Measurements from ENCODE around the gene ZIM2.

Gene ZIM2

GRCh38 chr19:56838024-56838908, 2.3 kb downstream of the ZIM2 start:
- H3K4me3 ChIP-seq (ENCODE audit: low read length): no peak overlapping the region

DNA sequence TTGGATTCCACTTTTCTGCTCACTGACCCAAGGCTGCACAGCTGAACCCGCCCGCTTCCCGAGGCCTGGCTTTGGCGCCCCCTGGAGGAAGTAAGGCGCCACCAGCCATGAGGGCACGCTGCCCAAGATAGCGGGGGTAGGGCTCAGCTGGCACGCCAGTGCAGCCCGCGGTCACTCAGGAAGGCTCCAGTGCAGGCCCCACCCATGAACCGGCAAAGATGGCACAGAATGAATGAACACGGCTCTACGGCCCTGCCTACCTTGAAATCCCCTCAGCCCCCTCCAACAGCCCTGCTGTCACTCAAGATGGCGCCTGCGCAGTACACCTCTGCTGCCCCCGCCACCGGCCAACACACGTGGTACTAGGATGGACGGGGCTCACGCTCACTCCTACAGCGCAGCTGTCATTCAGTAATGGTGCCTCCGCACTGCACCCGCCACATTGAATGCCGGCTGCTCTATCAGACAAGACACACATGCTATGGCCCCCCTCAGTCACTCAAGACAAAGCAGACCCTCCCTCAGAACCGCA, 3.0 kb downstream of the ZIM2 start:
- H3K27ac ChIP-seq (ENCODE audit: low read length): no peak overlapping the region

More at GRCh38 chr19:56838024-56838908, 2.3 kb downstream of the ZIM2 start:
- H3K9me3 ChIP-seq (ENCODE audit: insufficient read depth, low read depth, low read length): peaks cover 96% of the 10 kb centered on the region
- H3K9ac ChIP-seq (ENCODE audit: low read depth, low read length): no peak overlapping the region
- H3K4me1 ChIP-seq (ENCODE audit: insufficient read depth, low read length): no peaks in the 10 kb centered on the region
- no peak overlapping the region for H3K27ac ChIP-seq (ENCODE audit: low read length)
- H3K27me3 ChIP-seq (ENCODE audit: insufficient read depth, low read length): no peaks in the 10 kb centered on the region
- no peaks in the 10 kb centered on the region for H3K36me3 ChIP-seq (ENCODE audit: insufficient read depth, low read depth, low read length)

DNA sequence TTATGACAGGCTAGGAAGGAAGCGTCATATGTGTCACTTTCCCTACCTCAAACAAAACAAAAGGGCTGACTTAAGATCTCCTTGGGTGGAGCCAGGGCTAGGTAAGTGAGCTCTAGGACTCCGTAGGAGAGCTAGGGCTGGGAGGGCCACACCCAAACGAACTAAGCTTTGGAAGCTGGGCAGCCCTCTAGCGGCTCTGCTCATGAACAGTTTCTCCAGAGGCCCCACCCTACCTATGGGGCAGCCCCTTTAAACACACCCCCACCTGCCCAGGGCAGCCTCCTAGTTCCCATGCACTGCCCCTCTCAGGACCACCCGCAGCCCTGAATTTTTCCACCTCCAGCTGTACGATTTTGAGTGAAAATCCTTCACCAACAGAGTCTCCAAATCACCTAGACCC, 3.5 kb downstream of the ZIM2 start:
- H3K4me3 ChIP-seq (ENCODE audit: low read length): no peak overlapping the region
- no peak overlapping the region for H3K27ac ChIP-seq (ENCODE audit: low read length)
- no peaks in the 10 kb centered on the region for H3K36me3 ChIP-seq (ENCODE audit: insufficient read depth, low read depth, low read length)
- H3K9me3 ChIP-seq (ENCODE audit: insufficient read depth, low read depth, low read length): peaks cover 96% of the 10 kb centered on the region
- no peaks in the 10 kb centered on the region for H3K27me3 ChIP-seq (ENCODE audit: insufficient read depth, low read length)
- no peak overlapping the region for H3K9ac ChIP-seq (ENCODE audit: low read depth, low read length)
- no peaks in the 10 kb centered on the region for H3K4me1 ChIP-seq (ENCODE audit: insufficient read depth, low read length)

More for the DNA sequence above, 3.0 kb downstream of the ZIM2 start:
- Histone ChIP-seq H3K4me3 (ENCODE audit: low read length) (no peak overlapping the region), H3K27me3 (ENCODE audit: insufficient read depth, low read length) (no peaks in the 10 kb centered on the region), H3K9me3 (ENCODE audit: insufficient read depth, low read depth, low read length) (peaks cover 96% of the 10 kb centered on the region), H3K9ac (ENCODE audit: low read depth, low read length) (no peak overlapping the region), H3K4me1 (ENCODE audit: insufficient read depth, low read length) (no peaks in the 10 kb centered on the region), H3K36me3 (ENCODE audit: insufficient read depth, low read depth, low read length) (no peaks in the 10 kb centered on the region)

- Histone ChIP-seq H3K27ac (ENCODE audit: low read length) (no peak overlapping the region), H3K9me3 (ENCODE audit: insufficient read depth, low read depth, low read length) (peaks cover 96% of the 10 kb centered on the region), H3K4me1 (ENCODE audit: insufficient read depth, low read length) (no peaks in the 10 kb centered on the region)
Observed at GRCh38 chr19:56836059-56836458, 4.5 kb downstream of the ZIM2 start.

GRCh38 chr19:56835401-56835800, 5.1 kb downstream of the ZIM2 start:
- Histone ChIP-seq H3K9ac (ENCODE audit: low read depth, low read length) (no peak overlapping the region), H3K27me3 (ENCODE audit: insufficient read depth, low read length) (no peaks in the 10 kb centered on the region), H3K4me3 (ENCODE audit: low read length) (no peak overlapping the region), H3K27ac (ENCODE audit: low read length) (no peak overlapping the region), H3K4me1 (ENCODE audit: insufficient read depth, low read length) (no peaks in the 10 kb centered on the region), H3K36me3 (ENCODE audit: insufficient read depth, low read depth, low read length) (no peaks in the 10 kb centered on the region), H3K9me3 (ENCODE audit: insufficient read depth, low read depth, low read length) (peaks cover 94% of the 10 kb centered on the region)

More at GRCh38 chr19:56836059-56836458, 4.5 kb downstream of the ZIM2 start:
- H3K4me3 ChIP-seq (ENCODE audit: low read length): no peak overlapping the region
- H3K36me3 ChIP-seq (ENCODE audit: insufficient read depth, low read depth, low read length): no peaks in the 10 kb centered on the region
- H3K27me3 ChIP-seq (ENCODE audit: insufficient read depth, low read length): no peaks in the 10 kb centered on the region
- H3K9ac ChIP-seq (ENCODE audit: low read depth, low read length): no peak overlapping the region

- no peak overlapping the region for H3K4me3 ChIP-seq (ENCODE audit: low read length)
- H3K36me3 ChIP-seq (ENCODE audit: insufficient read depth, low read depth, low read length): no peaks in the 10 kb centered on the region
- H3K9ac ChIP-seq (ENCODE audit: low read depth, low read length): no peak overlapping the region
- no peak overlapping the region for H3K27ac ChIP-seq (ENCODE audit: low read length)
- H3K9me3 ChIP-seq (ENCODE audit: insufficient read depth, low read depth, low read length): peaks cover 98% of the 10 kb centered on the region
- no peaks in the 10 kb centered on the region for H3K4me1 ChIP-seq (ENCODE audit: insufficient read depth, low read length)
- no peaks in the 10 kb centered on the region for H3K27me3 ChIP-seq (ENCODE audit: insufficient read depth, low read length)
Observed at GRCh38 chr19:56834564-56835375, 5.8 kb downstream of the ZIM2 start.

DNA sequence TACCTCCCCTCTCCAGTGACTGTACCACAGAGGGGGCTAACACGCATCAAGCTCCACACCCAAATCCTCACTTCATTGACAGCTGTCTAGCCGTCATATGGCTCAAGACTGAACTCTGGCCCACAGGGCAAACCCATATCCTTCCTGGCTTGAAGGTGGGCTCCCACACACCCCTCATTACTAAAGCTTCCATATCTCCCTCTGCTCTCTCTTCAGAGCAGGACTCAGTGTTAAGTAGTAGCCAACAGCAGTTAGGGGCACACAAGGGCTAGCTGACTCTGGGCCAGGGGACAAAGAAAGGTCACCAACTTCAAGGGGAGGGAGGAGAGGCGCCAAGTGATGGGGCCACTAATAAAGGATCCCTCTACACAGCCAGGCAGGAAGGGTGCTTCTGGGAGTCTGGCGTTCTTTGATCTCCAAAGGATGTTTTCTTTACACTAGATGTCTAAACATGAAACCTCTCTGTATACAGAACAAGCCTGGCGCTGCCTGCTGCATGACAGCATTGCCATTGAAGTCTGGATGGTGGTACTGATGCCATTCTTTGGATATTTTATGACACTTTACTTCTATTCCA, 8.1 kb downstream of the ZIM2 start:
- Histone ChIP-seq H3K36me3 (ENCODE audit: insufficient read depth, low read depth, low read length) (no peaks in the 10 kb centered on the region), H3K27ac (ENCODE audit: low read length) (no peak overlapping the region), H3K27me3 (ENCODE audit: insufficient read depth, low read length) (no peaks in the 10 kb centered on the region), H3K4me1 (ENCODE audit: insufficient read depth, low read length) (no peaks in the 10 kb centered on the region), H3K4me3 (ENCODE audit: low read length) (peak overlapping the region; percentile 9; the same call in 1 of the 2 replicates), H3K9ac (ENCODE audit: low read depth, low read length) (no peak overlapping the region), H3K9me3 (ENCODE audit: insufficient read depth, low read depth, low read length) (peaks cover 96% of the 10 kb centered on the region)

GRCh38 chr19:56831255-56831654, 9.3 kb downstream of the ZIM2 start:
- H3K27me3 ChIP-seq (ENCODE audit: insufficient read depth, low read length): no peaks in the 10 kb centered on the region
- H3K27ac ChIP-seq (ENCODE audit: low read length): no peak overlapping the region
- H3K36me3 ChIP-seq (ENCODE audit: insufficient read depth, low read depth, low read length): no peaks in the 10 kb centered on the region
- H3K4me1 ChIP-seq (ENCODE audit: insufficient read depth, low read length): no peaks in the 10 kb centered on the region
- H3K9me3 ChIP-seq (ENCODE audit: insufficient read depth, low read depth, low read length): peaks cover 96% of the 10 kb centered on the region
- no peak overlapping the region for H3K9ac ChIP-seq (ENCODE audit: low read depth, low read length)
- H3K4me3 ChIP-seq (ENCODE audit: low read length): no peak overlapping the region

DNA sequence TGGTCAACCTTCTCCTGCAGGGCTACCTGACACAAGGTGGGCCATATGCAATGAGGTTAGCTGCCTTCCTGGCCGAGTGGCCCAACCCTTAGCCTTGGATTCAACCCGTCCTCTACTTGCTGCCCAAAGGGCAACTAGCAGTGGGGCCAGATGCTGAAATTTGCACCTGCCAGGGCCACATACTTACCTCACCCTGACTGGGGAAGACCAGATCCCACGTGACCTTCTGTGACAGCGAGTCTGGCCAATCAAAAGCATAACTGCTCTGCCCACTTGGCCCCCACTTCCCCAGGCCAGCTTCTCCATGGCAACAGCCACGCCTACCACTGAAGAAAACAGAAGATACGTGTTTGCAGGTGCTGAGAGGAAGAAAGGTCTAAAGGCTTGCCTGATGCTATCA, 10.9 kb downstream of the ZIM2 start:
- Histone ChIP-seq H3K27me3 (ENCODE audit: insufficient read depth, low read length) (no peaks in the 10 kb centered on the region), H3K4me1 (ENCODE audit: insufficient read depth, low read length) (no peaks in the 10 kb centered on the region), H3K9me3 (ENCODE audit: insufficient read depth, low read depth, low read length) (peaks cover 96% of the 10 kb centered on the region), H3K4me3 (ENCODE audit: low read length) (no peak overlapping the region), H3K27ac (ENCODE audit: low read length) (no peak overlapping the region), H3K9ac (ENCODE audit: low read depth, low read length) (no peak overlapping the region), H3K36me3 (ENCODE audit: insufficient read depth, low read depth, low read length) (no peaks in the 10 kb centered on the region)

GRCh38 chr19:56827708-56828107, 12.8 kb downstream of the ZIM2 start:
- Histone ChIP-seq H3K9me3 (ENCODE audit: insufficient read depth, low read depth, low read length) (peaks cover 96% of the 10 kb centered on the region), H3K4me3 (ENCODE audit: low read length) (no peak overlapping the region), H3K9ac (ENCODE audit: low read depth, low read length) (no peak overlapping the region), H3K36me3 (ENCODE audit: insufficient read depth, low read depth, low read length) (no peaks in the 10 kb centered on the region), H3K27me3 (ENCODE audit: insufficient read depth, low read length) (no peaks in the 10 kb centered on the region), H3K4me1 (ENCODE audit: insufficient read depth, low read length) (no peaks in the 10 kb centered on the region), H3K27ac (ENCODE audit: low read length) (no peak overlapping the region)

- H3K4me3 ChIP-seq (ENCODE audit: low read length): no peak overlapping the region; the same call in 1 of the 2 replicates
- no peaks in the 10 kb centered on the region for H3K4me1 ChIP-seq (ENCODE audit: insufficient read depth, low read length)
- H3K9me3 ChIP-seq (ENCODE audit: insufficient read depth, low read depth, low read length): peaks cover 99% of the 10 kb centered on the region
- no peak overlapping the region for H3K9ac ChIP-seq (ENCODE audit: low read depth, low read length)
- no peaks in the 10 kb centered on the region for H3K27me3 ChIP-seq (ENCODE audit: insufficient read depth, low read length)
- no peaks in the 10 kb centered on the region for H3K36me3 ChIP-seq (ENCODE audit: insufficient read depth, low read depth, low read length)
- H3K27ac ChIP-seq (ENCODE audit: low read length): no peak overlapping the region
Observed at GRCh38 chr19:56823956-56824355, 16.6 kb downstream of the ZIM2 start.

Measured in iPS-20b (cell line).